GM23338 (cell line): ENCODE results near the gene NHERF1. TPM values are rescaled to one million over a fixed set of nuclear protein-coding genes. Genes with fewer than 3 reads are reported as not detected.

Source experiments
- ATAC-seq: fragments of 200-7000 bp; cut with Tn5 transposase; 3 replicates; pipeline ENCODE4 v1.9.1; 2020
- DNase-seq: peaks from one replicate; pipeline ENCODE4 v3.0.0-alpha.2; 2015; ENCODE audit warnings: low spot score
- H2AFZ ChIP-seq: fragments of 200-600 bp; sonication (generic); 2 replicates; pipeline ENCODE4 v1.8.0; 2016; ENCODE audit warnings: antibody characterized with exemption, mild to moderate bottlenecking, moderate library complexity
- H3F3A ChIP-seq: fragments of 200-600 bp; sonication (generic); replicated peaks from 2 replicates; pipeline ENCODE4 v1.8.0; 2017; ENCODE audit warnings: antibody characterized with exemption, mixed run types, low read depth
- H3K27ac ChIP-seq: fragments of 200-600 bp; sonication (generic); 2 replicates; pipeline ENCODE4 v1.6.1; 2016; ENCODE audit warnings: low read depth
- H3K27me3 ChIP-seq: fragments of 200-600 bp; sonication (generic); 2 replicates; pipeline ENCODE4 v1.8.0; 2016; ENCODE audit warnings: mild to moderate bottlenecking, mixed run types, moderate library complexity; ENCODE audit not compliant: insufficient read depth
- H3K36me3 ChIP-seq: fragments of 200-600 bp; sonication (generic); 2 replicates; pipeline ENCODE4 v1.8.0; 2016; ENCODE audit warnings: mild to moderate bottlenecking; ENCODE audit not compliant: insufficient read depth
- H3K4me1 ChIP-seq: fragments of 200-600 bp; sonication (generic); 2 replicates; pipeline ENCODE4 v1.8.0; 2016; ENCODE audit warnings: mild to moderate bottlenecking, moderate library complexity; ENCODE audit not compliant: insufficient read depth
- H3K4me2 ChIP-seq: fragments of 200-600 bp; sonication (generic); 2 replicates; pipeline ENCODE4 v1.7.1; 2017; ENCODE audit warnings: mixed run types
- H3K4me3 ChIP-seq: fragments of 200-600 bp; sonication (generic); 2 replicates; pipeline ENCODE4 v1.6.1; 2016; ENCODE audit warnings: mixed run types
- H3K79me2 ChIP-seq: fragments of 200-600 bp; sonication (generic); replicated peaks from 2 replicates; pipeline ENCODE4 v1.8.0; 2017; ENCODE audit warnings: mild to moderate bottlenecking; ENCODE audit not compliant: insufficient read depth
- H3K9me2 ChIP-seq: fragments of 200-600 bp; sonication (generic); 2 replicates; pipeline ENCODE4 v1.8.0; 2017; ENCODE audit not compliant: insufficient read depth
- H4K20me1 ChIP-seq: fragments of 200-600 bp; sonication (generic); replicated peaks from 2 replicates; pipeline ENCODE4 v1.8.0; 2017; ENCODE audit warnings: mild to moderate bottlenecking; ENCODE audit not compliant: insufficient read depth
- H3K27ac Mint-ChIP-seq: 2 replicates; pipeline ENCODE4 v1.8.0; 2020; ENCODE audit warnings: inconsistent platforms, mild to moderate bottlenecking, moderate library complexity, mixed read lengths
- H3K27me3 Mint-ChIP-seq: 3 replicates; pipeline ENCODE4 v1.8.0; 2022; ENCODE audit warnings: low read depth, mild to moderate bottlenecking, moderate library complexity, mixed read lengths, inconsistent platforms; ENCODE audit not compliant: insufficient read depth, poor library complexity
- H3K36me3 Mint-ChIP-seq: 3 replicates; pipeline ENCODE4 v1.8.0; 2021; ENCODE audit warnings: low read depth, mild to moderate bottlenecking, inconsistent platforms, moderate library complexity, mixed read lengths
- H3K4me1 Mint-ChIP-seq: 3 replicates; pipeline ENCODE4 v1.8.0; 2020; ENCODE audit warnings: mild to moderate bottlenecking, inconsistent platforms, mixed read lengths
- H3K4me3 Mint-ChIP-seq: 3 replicates; pipeline ENCODE4 v1.8.0; 2021; ENCODE audit warnings: moderate library complexity, mild to moderate bottlenecking, inconsistent platforms, mixed read lengths
- H3K9me3 Mint-ChIP-seq: 3 replicates; pipeline ENCODE4 v1.8.0; 2020; ENCODE audit warnings: moderate library complexity, mild to moderate bottlenecking, inconsistent platforms, mixed read lengths
- CREB1 ChIP-seq: fragments of 250-450 bp; sonication (Bioruptor Pico); IDR thresholded peaks from 2 replicates; pipeline ENCODE4 v1.5.0; 2020; ENCODE audit warnings: low read depth, mild to moderate bottlenecking, moderate library complexity
- CTCF ChIP-seq, 2 experiments: fragments of 200-600 bp in 1 of 2; sonication (generic) in 1 of 2; conservative IDR thresholded peaks; 2 replicates each; pipeline versions ENCODE4 v1.5.1 to v1.6.1; 2016 to 2017; ENCODE audit warnings: antibody characterized with exemption in 2 of 2, low read depth in 2 of 2, mild to moderate bottlenecking in 2 of 2, moderate library complexity in 1 of 2
- ETS1 ChIP-seq: IDR thresholded peaks from 2 replicates; pipeline ENCODE4 v1.6.1; 2016; ENCODE audit warnings: antibody characterized with exemption
- EZH2 ChIP-seq: fragments of 200-600 bp; sonication (generic); IDR thresholded peaks from one replicate; pipeline ENCODE4 v1.8.0; 2017; ENCODE audit warnings: antibody characterized with exemption, mild to moderate bottlenecking, low read depth; ENCODE audit not compliant: unreplicated experiment
- EZH2phosphoT487 ChIP-seq: fragments of 200-600 bp; sonication (generic); IDR thresholded peaks from one replicate; pipeline ENCODE4 v1.8.1; 2018; ENCODE audit warnings: antibody characterized with exemption; ENCODE audit not compliant: unreplicated experiment
- JUNB ChIP-seq: IDR thresholded peaks from one replicate; pipeline ENCODE4 v1.6.1; 2016; ENCODE audit warnings: antibody characterized with exemption; ENCODE audit not compliant: unreplicated experiment
- NANOG ChIP-seq: IDR thresholded peaks from 2 replicates; pipeline ENCODE4 v1.6.1; 2016; ENCODE audit warnings: antibody characterized with exemption, borderline replicate concordance
- POLR2AphosphoS5 ChIP-seq: IDR thresholded peaks from 2 replicates; pipeline ENCODE4 v1.6.1; 2016; ENCODE audit warnings: antibody characterized with exemption, low read depth
- STAT1 ChIP-seq: IDR thresholded peaks from one replicate; pipeline ENCODE4 v1.6.1; 2016; ENCODE audit warnings: antibody characterized with exemption; ENCODE audit not compliant: unreplicated experiment
- ZNF114 ChIP-seq: fragments of 250-450 bp; sonication (Bioruptor Pico); IDR thresholded peaks from 2 replicates; pipeline ENCODE4 v1.5.0; 2020; ENCODE audit warnings: mild to moderate bottlenecking, moderate library complexity
- ZNF331 ChIP-seq: fragments of 250-450 bp; sonication (Bioruptor Pico); IDR thresholded peaks from 2 replicates; pipeline ENCODE4 v1.5.0; 2020; ENCODE audit warnings: low read depth, mild to moderate bottlenecking, moderate library complexity
- ZNF462 ChIP-seq: fragments of 250-450 bp; sonication (Bioruptor Pico); IDR thresholded peaks from 2 replicates; pipeline ENCODE4 v1.5.0; 2020; ENCODE audit warnings: mild to moderate bottlenecking, moderate library complexity
- polyA plus RNA-seq: library from polyadenylated mRNA; unstranded; fragments of >200 nt; fragmentation: Nextera tagmentation; extraction: Ambion mirVana; gene quantifications from 2 replicates; pipeline ENCODE4 v1.2.1, GENCODE V29; 2016
- total RNA-seq: library from RNA; depleted of rRNA; stranded (reverse); fragments of >200 nt; shearing (Covaris generic); gene quantifications from 2 replicates; pipeline ENCODE4 v1.2.3, GENCODE V29; 2014

The NHERF1 gene
- total and polyA plus RNA-seq, 2 experiments from 2014 or later = 48.8 to 100 TPM

GRCh38 chr17:74772053-74772452 lies 23.6 kb downstream of the NHERF1 start (continued):
- no peak for TF ChIP-seq ZNF462 (CRISPR knock-in tag)
- TF ChIP-seq ETS1 = no peak
- TF ChIP-seq NANOG = no peak

GRCh38 chr17:74773414-74773813 lies 25.0 kb downstream of the NHERF1 start:
- Histone ChIP-seq H2AFZ (no peak overlapping the region), H3K4me3 (no peak overlapping the region), H3K36me3 (peaks cover 7% of the 10 kb centered on the region; the same call in 1 of the 2 replicates), H3K9me2 (no peaks in the 10 kb centered on the region), H3K27ac (no peak overlapping the region), H3F3A (peaks cover 3% of the 10 kb centered on the region; the same call in 1 of the 2 replicates), H3K79me2 (peaks cover 35% of the 10 kb centered on the region), H4K20me1 (peaks cover 7% of the 10 kb centered on the region; the same call in 1 of the 2 replicates), H3K4me2 (no peak overlapping the region), H3K4me1 (peaks cover 12% of the 10 kb centered on the region), H3K27me3 (no peaks in the 10 kb centered on the region)
- DNase-seq (no peak), ATAC-seq (no peak)
- Mint-ChIP-seq H3K4me3 (peak overlapping the region; percentile 31; the same call in 1 of the 3 replicates), H3K27ac (no peak overlapping the region), H3K36me3 (peaks cover 48% of the 10 kb centered on the region), H3K9me3 (no peaks in the 10 kb centered on the region), H3K4me1 (peaks cover 19% of the 10 kb centered on the region), H3K27me3 (peaks cover 25% of the 10 kb centered on the region)
- TF ChIP-seq EZH2 = no peak
- TF ChIP-seq CTCF (conservative IDR thresholded peaks at IDR 0.05; ENCODE audit: low read depth in 2 of 2) = no peak
- TF ChIP-seq ZNF114 = no peak
- TF ChIP-seq STAT1 = no peak
- TF ChIP-seq ETS1 = no peak
- no peak for TF ChIP-seq NANOG
- TF ChIP-seq ZNF331 (CRISPR knock-in tag) = no peak
- TF ChIP-seq JUNB = no peak
- no peak for TF ChIP-seq EZH2phosphoT487
- no peak for TF ChIP-seq CREB1 (CRISPR knock-in tag)
- no peak for TF ChIP-seq POLR2AphosphoS5
